GM21515 (cell line): ENCODE data around the gene EXOC2.
"Not testable (repeated sequence)": the region's sequence is repeated elsewhere in the genome, so short reads cannot be mapped to it uniquely, and the experiment has no call there.

ENCODE experiments used
- ATAC-seq: cut with Tn5 transposase; IDR thresholded peaks from one replicate; pipeline ENCODE4 v1.9.1; 2021; ENCODE audit not compliant: unreplicated experiment

Gene EXOC2

DNA sequence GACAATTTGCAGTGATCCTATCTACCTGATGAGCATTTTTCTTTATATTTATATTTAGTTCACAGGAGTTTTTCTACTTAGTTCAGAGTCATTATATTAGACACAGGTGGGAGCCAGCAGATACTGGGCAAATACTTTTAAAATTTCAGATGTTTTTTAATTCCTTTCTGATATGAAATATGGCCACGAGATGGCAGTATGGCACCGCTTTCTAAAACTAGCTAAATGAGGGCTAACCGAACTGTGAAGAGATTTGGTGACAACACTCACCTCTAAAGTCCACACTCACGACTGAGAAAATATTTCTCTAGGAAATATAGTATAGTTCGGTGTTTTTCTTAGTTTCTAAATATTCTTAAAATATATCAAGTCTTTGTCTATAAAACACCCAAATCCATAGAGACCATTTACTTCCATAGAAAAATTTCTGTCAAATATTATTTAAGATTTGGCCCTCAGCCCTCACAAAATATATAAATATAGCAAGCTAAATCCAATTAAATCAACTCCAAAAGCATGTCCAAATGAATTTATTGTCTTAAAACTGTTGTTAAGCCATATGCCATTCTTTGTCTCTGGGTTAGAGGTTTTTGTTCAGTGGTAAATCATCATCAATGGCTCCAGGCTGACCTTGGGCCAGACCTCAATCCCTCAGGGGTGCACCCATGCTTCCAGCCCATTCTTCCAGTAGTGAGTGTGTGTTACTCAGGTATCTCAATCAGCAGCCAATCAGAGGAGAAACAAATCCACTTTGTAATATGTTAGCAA lies 99.6 kb downstream of the EXOC2 start:
- no peak for ATAC-seq

DNA sequence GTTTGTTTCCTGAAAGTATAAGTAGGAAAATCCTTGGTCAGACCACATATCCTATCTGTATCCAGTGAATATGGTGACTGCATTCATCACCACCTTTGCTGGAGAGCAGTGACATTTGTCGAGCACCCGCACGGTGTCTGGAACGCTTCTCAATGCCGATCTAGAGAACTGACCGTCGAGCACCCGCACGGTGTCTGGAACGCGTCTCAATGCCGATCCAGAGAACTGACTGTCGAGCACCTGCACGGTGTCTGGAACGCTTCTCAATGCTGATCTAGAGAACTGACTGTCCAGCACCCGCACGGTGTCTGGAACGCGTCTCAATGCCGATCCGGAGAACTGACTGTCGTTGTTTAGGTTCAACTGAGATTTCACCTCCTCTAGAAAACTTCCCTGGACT lies 103.8 kb downstream of the EXOC2 start:
- no peak for ATAC-seq

DNA sequence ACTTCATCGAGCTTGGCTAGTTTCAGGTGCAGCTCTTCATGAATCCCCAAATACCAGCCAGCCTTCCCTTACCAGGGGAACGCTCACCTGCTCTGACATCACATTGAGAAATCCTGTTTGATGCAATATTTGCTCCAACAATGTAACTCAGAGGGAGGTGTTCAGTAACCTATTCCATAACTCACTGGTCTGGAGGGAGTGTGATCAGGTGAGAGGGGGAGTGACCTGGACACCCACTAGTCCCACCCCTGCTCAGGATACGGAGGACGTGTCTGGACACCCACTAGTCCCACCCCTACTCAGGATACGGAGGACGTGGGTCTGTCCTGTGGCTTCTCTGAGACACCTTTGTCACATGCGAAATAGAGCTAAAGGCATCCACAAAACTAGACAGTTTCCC lies 106.4 kb downstream of the EXOC2 start:
- ATAC-seq, result no peak

DNA sequence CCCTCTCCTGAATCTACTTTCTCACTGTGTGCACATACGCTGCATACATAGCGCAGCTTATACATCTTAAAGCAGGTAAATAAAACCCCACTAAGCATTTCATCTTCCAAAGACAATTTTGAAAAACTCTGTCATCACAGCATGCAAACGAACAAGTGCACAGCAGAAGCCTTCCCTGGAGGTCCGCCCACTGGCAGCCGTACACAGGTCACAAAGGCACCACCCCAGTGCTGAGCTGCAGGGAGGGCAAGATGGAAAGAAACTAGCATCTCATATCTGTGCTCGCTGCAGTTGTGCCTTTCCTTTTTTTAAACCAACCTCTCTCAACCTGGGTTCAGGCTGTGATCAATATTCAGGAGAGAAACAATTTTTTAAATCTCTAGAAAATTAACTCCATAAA lies 109.3 kb downstream of the EXOC2 start:
- ATAC-seq, result no peak

DNA sequence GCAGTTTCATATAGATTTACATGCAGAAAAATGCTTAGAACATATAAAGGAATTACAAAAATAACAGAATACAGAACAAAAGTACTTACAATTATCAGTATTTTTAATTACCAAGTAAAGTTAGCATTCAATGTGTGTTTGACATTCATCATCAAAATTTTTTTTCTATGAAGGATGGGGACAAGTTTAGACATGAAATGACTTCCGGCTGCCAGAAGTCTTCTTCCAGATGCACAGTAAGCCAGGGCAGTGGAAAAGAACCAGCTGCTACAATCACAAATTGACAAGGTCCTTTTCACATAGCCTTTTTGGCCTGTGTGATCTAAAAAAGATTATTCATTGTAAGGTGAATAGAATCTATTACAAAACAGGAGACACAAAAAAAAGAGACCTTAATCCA lies 109.8 kb downstream of the EXOC2 start:
- no peak for ATAC-seq

DNA sequence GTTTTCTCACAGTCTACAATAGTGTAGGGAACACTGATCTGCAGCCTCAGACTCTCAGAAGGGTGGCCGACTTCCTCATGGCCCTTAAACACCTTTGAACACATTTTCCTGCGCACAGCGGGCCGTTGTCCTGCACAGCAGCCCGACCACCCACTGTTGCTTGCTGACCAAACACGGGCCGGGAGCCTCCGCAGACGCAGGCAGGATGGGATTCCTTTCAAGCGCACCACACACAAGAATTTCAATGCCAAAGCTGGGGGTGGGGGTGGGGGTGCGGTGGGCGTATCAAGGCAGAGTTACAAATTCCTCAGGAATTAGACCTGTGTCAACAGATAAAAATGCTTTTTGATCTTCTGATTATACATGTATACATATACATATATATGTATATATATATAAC lies 110.6 kb downstream of the EXOC2 start:
- no peak for ATAC-seq

DNA sequence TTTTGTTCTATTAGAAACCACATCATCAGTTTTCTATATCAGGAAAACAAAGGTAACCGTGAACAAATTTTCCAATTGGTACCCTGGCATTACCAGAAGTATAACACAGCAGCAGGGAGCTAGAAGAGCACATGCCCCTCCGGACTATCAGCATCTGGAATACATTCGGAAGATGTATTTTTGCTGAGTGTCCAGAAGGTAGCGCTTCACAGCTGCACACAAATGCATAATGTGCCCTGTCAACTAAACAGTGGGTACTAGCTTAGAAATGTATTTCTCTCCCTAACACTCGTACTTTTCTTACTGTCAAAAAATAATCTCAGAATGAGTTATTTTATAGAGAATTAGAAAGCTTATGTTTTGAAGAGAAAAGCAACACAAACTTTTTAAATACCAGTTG lies 113.6 kb downstream of the EXOC2 start:
- no peak for ATAC-seq

DNA sequence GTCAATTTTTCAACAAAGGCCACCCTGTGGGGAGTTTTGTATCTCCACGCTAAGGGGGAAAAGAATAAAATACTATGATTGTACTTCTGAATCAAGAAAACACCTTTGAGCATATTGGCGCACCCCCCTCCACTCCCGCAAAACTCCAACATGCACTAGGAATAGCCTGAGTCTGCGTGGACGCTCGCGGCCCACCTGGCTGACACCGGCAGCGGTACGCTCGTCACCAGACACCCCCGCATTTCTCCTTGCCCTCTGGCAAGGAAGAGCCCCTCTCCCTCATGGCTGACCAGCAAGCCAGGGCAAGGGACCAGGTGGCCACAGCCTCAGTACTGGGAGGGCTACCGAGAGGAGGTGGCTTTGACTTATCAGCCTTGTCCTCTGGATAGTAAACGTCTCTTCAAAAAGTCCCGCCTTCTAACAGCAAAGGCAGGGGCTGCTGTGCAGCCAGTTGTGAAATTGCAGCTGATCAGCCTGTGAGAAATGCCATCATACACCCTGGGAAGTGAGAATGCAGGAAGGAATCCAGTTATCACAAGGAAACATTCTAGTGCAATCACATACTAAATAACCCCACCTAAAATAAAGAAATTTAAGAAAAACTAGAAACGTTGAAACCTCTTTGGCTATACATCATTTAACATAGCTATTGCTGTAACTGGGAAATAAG lies 120.2 kb downstream of the EXOC2 start:
- no peak for ATAC-seq

DNA sequence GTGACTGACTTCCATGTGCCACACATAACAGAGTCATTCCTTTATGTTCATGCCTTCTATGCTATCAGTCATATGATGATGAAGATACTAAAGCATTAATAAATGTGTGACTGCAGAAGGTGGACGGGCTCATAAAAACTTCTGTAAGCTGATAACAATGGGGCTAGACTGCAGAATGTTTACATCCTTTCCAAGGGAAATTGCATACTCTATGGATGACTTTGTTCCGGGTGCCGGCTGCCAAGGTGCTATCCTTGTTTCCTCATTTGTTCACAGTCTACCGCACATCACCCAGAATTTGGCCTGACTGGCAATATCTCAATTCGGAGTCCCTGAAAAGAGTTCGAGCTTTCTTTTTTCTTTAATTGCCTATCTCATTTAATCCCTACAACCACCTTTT lies 121.0 kb downstream of the EXOC2 start:
- no peak for ATAC-seq

DNA sequence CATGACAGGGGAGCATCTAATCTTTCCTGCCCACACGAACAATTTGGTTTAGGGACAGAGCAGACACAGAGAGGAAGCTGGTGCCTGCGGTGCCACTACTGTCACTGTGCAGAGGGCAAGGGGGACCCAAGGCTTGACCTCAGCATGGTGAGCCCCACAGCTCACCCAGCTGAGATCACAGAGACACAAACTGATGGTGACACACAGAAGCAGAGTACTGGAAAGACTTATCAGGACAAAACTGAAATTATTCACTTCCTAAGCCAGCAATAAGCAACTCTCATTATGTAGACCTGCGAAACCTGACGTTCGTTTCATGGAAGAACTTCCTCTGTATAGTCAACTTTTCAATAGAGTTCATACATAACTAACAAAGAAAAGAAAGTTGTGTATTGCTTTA lies 122.1 kb downstream of the EXOC2 start:
- ATAC-seq, result no peak

DNA sequence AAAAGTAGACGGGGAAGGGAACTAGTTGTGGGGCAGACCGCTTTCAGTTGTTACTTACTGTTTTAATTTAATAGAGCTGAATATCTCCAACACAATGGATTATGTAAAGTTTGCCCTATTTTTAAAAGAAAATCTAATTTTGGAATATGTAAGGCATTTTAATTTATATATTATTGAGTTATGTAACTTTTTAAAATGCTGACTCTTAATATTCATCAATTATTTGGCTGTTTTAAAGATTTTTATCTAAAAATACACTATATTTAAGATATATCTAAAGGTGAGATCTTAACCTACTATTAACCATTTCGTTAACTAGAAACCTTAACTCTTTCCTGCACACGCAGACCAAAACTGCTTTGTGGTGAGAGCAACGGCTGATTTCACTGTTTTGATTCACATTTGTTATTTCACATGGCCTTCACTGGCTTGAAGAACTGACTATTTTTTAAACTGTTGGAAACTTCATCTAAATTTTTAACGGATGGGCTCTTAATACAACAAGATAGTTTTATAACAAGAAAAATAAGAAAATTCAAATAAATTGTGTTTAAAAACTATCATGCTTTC lies 123.9 kb downstream of the EXOC2 start:
- ATAC-seq, result no peak

DNA sequence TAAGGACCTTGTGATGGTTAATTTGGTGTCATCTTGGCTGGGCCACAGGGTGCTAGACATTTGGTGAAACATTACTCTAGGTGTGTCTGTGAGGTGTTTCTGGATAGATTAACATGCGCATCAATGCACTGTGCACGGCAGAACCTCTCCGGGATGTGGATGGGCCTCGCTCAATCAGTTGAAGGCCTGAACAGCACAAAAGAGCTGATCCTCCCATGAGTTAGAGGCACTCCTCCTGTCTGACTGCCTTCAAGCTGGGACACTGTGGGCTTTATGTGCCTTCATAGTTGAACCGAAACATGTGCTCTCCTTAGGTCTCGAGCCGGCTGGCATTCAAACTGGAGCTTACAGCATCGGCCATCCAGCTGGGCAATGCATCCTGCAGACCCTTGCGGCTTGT lies 124.9 kb downstream of the EXOC2 start:
- no peak for ATAC-seq

DNA sequence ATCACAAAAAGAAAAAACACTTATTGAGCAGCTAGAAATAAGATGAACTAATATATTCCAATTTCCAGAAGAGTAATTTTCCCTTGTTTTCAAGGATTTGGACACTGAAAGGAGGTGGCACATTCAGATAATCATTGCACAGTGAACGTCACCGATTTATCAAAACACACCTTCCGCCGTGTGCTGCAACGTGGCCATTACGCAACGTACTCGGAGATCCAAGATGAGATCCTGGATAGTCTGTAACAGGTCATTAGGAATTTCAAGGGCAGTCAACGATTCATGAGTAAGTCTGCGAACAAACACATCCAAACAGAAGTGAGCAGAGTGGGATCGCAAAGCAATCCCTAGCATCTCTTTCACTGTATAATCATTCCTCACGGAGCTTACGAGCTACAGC lies 129.1 kb downstream of the EXOC2 start:
- ATAC-seq, result no peak

DNA sequence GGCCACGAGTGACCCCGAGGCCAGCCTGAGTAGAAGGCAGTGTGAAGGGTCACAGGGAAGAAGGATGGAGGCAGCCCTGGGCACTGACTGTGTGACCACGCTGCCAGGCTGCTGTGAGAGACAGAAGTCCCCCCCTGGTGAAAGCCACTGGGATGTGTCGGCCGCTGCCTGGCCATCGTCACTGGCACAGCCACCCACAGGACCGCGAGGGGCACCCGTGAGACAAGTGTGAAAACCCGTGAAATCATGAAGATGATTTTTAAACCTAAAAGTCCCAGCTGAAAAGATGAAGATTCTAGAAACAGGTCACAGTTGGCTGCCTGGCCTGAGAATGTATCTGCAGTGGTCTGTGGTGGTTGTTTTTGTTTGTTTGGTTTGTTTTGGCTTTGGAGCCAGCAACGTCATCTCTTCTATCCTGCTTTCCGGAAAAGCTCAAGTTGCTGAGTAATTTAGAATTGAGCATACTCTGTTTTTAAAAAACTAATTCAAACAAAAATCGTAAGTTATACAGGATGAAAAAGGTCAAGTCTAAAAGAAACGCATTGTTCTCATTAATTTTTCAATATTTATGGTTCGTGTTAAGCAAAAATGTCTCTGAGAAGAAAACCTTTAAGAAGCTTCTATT lies 130.8 kb downstream of the EXOC2 start:
- ATAC-seq, result no peak

DNA sequence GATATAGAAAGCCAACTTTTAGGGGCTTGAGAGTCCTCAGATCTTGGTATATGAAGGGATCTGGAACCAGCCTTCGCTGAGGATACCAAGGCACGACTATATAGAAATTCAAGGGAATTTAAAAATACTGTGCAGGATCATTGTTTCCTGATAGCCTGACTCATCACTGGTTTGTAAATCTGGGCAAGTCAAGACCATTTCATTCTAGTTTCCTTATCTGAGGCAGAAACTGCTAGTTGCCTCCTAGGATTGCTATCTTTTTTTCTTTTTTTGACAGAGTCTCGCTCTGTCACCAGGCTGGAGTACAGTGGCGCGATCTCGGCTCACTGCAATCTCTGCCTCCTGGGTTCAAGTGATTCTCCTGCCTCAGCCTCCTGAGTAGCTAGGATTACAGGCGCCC lies 131.6 kb downstream of the EXOC2 start:
- ATAC-seq, result not testable (repeated sequence)

DNA sequence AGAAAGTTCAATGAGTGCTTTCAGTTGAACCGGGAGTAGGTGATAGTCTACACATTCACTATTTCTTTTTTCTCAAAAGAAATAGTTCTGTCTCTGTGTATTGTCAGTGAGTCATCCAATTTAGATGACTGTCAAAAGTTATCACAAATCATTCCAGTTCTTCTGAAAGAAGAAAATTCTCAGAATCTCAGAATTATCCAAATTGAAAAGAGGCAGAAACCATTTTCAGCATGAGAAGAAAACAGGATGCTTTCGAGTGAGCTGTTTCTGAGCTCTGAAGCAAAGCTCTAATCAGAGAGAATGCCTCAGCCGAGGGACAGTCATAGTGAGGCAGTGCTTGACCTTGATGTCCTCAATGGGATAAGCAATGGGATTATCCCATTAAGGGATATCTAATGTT lies 134.0 kb downstream of the EXOC2 start:
- no peak for ATAC-seq

DNA sequence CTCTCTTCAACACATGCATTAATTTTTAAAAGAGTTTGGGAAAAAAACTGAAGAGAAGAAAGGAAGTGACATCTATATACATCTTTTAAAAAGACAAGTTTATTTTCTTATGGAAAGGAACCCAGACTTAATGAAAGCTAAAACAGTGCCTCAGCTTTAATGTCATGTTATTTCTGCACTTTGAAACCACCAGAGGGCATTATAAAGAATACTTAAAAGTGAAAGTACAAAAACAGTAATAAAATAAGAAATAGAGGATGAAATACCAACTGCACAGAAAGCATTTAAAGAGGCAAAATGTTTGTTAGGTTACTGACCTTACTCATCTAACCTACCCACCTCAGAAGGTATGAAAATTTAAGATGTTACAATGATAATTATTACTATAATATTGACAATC lies 134.8 kb downstream of the EXOC2 start:
- no peak for ATAC-seq

DNA sequence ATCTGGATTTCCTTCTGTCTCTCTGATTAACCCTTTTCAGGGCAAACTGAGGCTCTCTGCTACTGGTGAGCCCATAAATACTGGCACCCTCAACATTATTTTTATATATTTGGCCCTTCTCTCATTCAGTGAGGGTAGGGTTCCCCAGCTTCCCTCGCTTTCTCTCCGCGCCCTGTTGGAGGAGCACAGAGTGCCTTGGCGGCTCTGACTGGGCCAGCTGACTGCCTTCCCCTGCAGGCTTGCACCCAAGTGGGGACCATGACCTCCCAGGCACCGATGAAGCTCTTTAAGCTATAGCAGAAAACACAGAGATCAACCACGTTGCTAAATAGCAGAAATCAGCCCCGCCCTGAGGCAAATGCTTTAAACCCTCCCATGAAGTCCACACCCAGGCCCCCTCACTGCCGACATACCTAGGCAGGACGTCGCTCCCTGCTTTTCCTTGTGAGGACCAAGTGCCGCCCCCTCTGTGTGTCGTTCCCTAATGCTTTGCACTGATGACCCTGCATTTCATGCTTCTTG lies 141.0 kb downstream of the EXOC2 start:
- no peak for ATAC-seq

DNA sequence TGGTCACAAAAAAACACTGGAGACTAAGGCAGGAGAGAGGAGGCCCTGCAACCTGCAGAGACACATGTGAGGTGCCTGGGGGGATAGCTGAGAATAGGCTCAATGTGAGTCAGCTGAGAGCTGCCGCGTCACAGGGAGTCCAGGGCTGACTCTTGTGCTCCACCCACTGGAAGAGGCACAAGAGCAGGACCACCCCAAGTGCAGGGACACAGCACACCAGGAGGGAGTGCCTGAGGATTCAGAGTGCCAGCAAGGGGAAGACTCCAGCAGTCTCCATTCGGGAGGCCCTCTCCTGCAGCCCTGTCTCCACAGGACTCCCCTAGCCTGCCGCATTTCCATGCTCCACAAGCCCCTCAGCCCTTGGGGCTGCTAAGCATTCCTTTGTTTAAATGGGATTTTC lies 141.5 kb downstream of the EXOC2 start:
- ATAC-seq, result no peak

DNA sequence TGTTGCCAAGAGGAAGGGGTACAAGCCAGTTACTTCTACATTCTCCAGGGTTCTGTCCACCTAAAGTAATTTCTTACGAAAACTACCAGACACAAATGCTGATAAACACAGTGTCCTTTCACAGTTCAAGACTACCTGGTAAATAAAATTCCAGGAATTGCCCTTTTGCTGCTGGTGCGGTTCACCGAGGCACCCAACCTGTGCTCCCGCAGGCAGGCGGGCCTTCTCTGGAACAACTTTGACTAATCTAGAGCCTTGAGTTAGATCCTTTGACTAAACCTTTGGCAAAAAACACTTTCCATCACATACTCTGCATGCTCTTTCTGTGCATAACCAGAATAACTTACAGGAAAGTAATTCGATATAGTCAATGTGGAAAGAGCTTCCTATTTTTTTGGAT lies 143.0 kb downstream of the EXOC2 start:
- ATAC-seq, result no peak

DNA sequence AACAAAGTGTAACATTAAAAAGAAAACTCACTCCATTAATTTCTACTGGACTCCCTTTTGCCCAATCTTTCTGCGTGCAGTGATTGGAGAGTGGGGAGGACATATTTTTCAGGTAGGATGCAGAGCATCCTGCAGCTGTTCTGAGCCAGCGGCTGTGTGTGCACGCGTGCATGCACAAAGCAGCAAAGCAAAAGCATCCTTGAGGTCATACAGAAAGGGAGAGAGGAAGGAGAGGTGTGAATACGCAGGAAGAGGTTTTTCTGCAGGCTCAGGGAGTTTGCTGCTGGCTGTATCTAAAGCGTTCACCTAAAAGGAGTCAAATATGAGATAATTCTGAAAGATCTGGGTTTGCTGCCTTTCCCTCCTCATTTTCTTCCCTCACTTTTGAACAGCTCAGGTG lies 144.4 kb downstream of the EXOC2 start:
- no peak for ATAC-seq

DNA sequence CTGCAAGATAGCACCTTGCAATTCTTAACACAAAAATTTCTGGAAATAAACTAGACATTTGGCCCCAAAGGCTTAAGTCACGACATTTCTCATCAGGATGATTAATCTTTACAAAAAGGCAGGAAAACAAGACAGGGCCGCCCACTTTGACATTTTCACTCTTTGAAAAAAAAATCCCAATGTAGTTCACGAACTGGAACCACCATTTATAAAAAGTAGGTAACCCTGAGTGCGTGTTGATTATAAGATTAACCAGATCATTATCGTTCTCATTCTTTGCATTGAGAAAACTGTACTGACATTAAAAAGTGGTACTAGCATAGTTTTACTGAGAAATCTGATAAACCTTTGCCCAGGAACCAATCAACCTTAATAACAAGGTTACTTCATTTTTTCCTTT lies 144.8 kb downstream of the EXOC2 start:
- ATAC-seq, result no peak
